CD14-positive monocyte (primary cell): ENCODE data around the gene HSD17B3. TPM values are rescaled to one million over a fixed set of nuclear protein-coding genes. Genes with fewer than 3 reads are reported as not detected.

Experiments used
- DNase-seq, 3 donors: peaks; one replicate each; pipeline ENCODE4 v3.0.0-alpha.2; 2011 to 2022
- H2AFZ ChIP-seq: 2 replicates; pipeline ENCODE4 v1.6.0; 2012; ENCODE audit warnings: mild to moderate bottlenecking, low read depth, low read length, inconsistent platforms; ENCODE audit not compliant: insufficient read depth, poor library complexity, severe bottlenecking
- H3K27ac ChIP-seq, 2 donors: 1 replicate in 1 of 2; 2 replicates in 1 of 2; pipeline ENCODE4 v1.5.1; 2012 to 2013; ENCODE audit warnings: low read length in 2 of 2, control low read depth in 1 of 2, inconsistent platforms in 1 of 2, low read depth in 1 of 2, mild to moderate bottlenecking in 1 of 2
- H3K27me3 ChIP-seq, 2 donors: one replicate each; pipeline versions ENCODE4 v1.6.0 to v1.6.1; 2011 to 2013; ENCODE audit warnings: low read length in 2 of 2; ENCODE audit not compliant: control insufficient read depth in 2 of 2, insufficient read depth in 2 of 2
- H3K36me3 ChIP-seq, 2 donors: replicated peaks in 1 of 2; 1 replicate in 1 of 2; 2 replicates in 1 of 2; pipeline versions ENCODE4 v1.5.1 to v1.6.1; 2012 to 2013; ENCODE audit warnings: low read length in 2 of 2, control low read depth in 1 of 2, inconsistent platforms in 1 of 2, mild to moderate bottlenecking in 1 of 2; ENCODE audit not compliant: insufficient read depth in 2 of 2, control insufficient read depth in 1 of 2
- H3K4me1 ChIP-seq, 2 donors: 1 replicate in 1 of 2; 2 replicates in 1 of 2; pipeline versions ENCODE4 v1.5.1 to v1.6.1; 2012 to 2013; ENCODE audit warnings: low read length in 2 of 2, control low read depth in 1 of 2, inconsistent platforms in 1 of 2, mild to moderate bottlenecking in 1 of 2, moderate library complexity in 1 of 2; ENCODE audit not compliant: insufficient read depth in 2 of 2, control insufficient read depth in 1 of 2
- H3K4me2 ChIP-seq: replicated peaks from 2 replicates; pipeline ENCODE3; 2012; ENCODE audit warnings: low read length, moderate library complexity, mild to moderate bottlenecking; ENCODE audit not compliant: poor library complexity, severe bottlenecking; ENCODE audit errors: extremely low read depth
- H3K4me3 ChIP-seq, 3 experiments: fragments of 200-600 bp in 1 of 3; sonication (generic) in 1 of 3; replicated peaks in 1 of 3; 1 replicate in 2 of 3; 2 replicates in 1 of 3; pipeline ENCODE4 v1.5.1; 2011 to 2013; ENCODE audit warnings: low read length in 3 of 3, mild to moderate bottlenecking in 3 of 3, control low read depth in 2 of 3, low read depth in 2 of 3, inconsistent platforms in 1 of 3, moderate library complexity in 1 of 3
- H3K79me2 ChIP-seq: 2 replicates; pipeline ENCODE4 v1.6.0; 2012; ENCODE audit warnings: mild to moderate bottlenecking, control low read depth, inconsistent platforms, low read length, moderate library complexity; ENCODE audit not compliant: insufficient read depth
- H3K9ac ChIP-seq: 2 replicates; pipeline ENCODE4 v1.6.0; 2017; ENCODE audit warnings: low read length, mild to moderate bottlenecking; ENCODE audit not compliant: insufficient read depth, poor library complexity, severe bottlenecking
- H3K9me3 ChIP-seq, 2 donors: replicated peaks in 1 of 2; 1 replicate in 1 of 2; 2 replicates in 1 of 2; pipeline versions ENCODE4 v1.5.1 to v1.6.1; 2012 to 2013; ENCODE audit warnings: low read length in 2 of 2, control low read depth in 1 of 2; ENCODE audit not compliant: control insufficient read depth in 1 of 2, insufficient read depth in 1 of 2
- H4K20me1 ChIP-seq: 2 replicates; pipeline ENCODE4 v1.6.0; 2012; ENCODE audit warnings: mild to moderate bottlenecking, low read length, control low read depth, moderate library complexity; ENCODE audit not compliant: insufficient read depth
- H3K27ac Mint-ChIP-seq, 7 donors: one replicate each; pipeline ENCODE4 v1.8.0; 2020; ENCODE audit warnings: mild to moderate bottlenecking in 7 of 7, mixed read lengths in 7 of 7, moderate library complexity in 6 of 7, inconsistent platforms in 2 of 7
- H3K27me3 Mint-ChIP-seq, 3 donors: one replicate each; pipeline ENCODE4 v1.8.0; 2021 to 2022; ENCODE audit warnings: low read depth in 3 of 3, mild to moderate bottlenecking in 3 of 3, mixed read lengths in 3 of 3, moderate library complexity in 3 of 3, inconsistent platforms in 1 of 3
- H3K36me3 Mint-ChIP-seq, 2 donors: one replicate each; pipeline ENCODE4 v1.8.0; 2020; ENCODE audit warnings: mixed read lengths in 2 of 2, inconsistent platforms in 1 of 2, mild to moderate bottlenecking in 1 of 2
- H3K4me1 Mint-ChIP-seq: one replicate; pipeline ENCODE4 v1.8.0; 2020; ENCODE audit warnings: mild to moderate bottlenecking, mixed read lengths
- H3K4me3 Mint-ChIP-seq, 2 donors: one replicate each; pipeline ENCODE4 v1.8.0; 2020; ENCODE audit warnings: mild to moderate bottlenecking in 2 of 2, mixed read lengths in 2 of 2, moderate library complexity in 1 of 2
- H3K9me3 Mint-ChIP-seq, 7 donors: one replicate each; pipeline ENCODE4 v1.8.0; 2020 to 2022; ENCODE audit warnings: mixed read lengths in 7 of 7, mild to moderate bottlenecking in 6 of 7, moderate library complexity in 6 of 7, inconsistent platforms in 2 of 7
- CTCF ChIP-seq: fragments of 200-600 bp; IDR thresholded peaks from one replicate; pipeline ENCODE4 v1.8.0; 2022; ENCODE audit warnings: antibody characterized with exemption, mild to moderate bottlenecking
- WGBS: methylation state at CpG from one replicate; pipeline ENCODE4 v1.1.5; 2013; ENCODE audit warnings: missing lambda C conversion rate; ENCODE audit not compliant: insufficient coverage; 5-methylcytosine and 5-hydroxymethylcytosine counted together
- intact Hi-C, 2 donors: fragments of 100-400 bp; cut with micrococcal nuclease; formaldehyde crosslinking; loops; one replicate each; pipeline versions ENCODE4 v1.15.0 to v1.15.1; 2023
- polyA plus RNA-seq, 3 donors: library from polyadenylated mRNA; depleted of rRNA in 1 of 3; unstranded in 2 of 3; stranded (reverse) in 1 of 3; fragments of 300-500 nt in 2 of 3; fragments of >200 nt in 1 of 3; fragmentation: Illumina TruSeq in 2 of 3; gene quantifications; 1 replicate in 2 of 3; 2 replicates in 1 of 3; pipeline ENCODE4 v1.2.3, GENCODE V29; 2012 to 2021

Gene HSD17B3
- polyA plus RNA-seq, 3 donors, result 0.09 TPM; not detected in 2

- no peaks in the 10 kb centered on the region for H3K36me3 Mint-ChIP-seq
- H3K4me2 ChIP-seq, result no peak overlapping the region
- H3K4me1 ChIP-seq, result no peaks in the 10 kb centered on the region
- intact Hi-C loops, result no loop called here
- no peak overlapping the region for H3K4me3 Mint-ChIP-seq
- H3K27ac Mint-ChIP-seq, result no peak overlapping the region
- no peaks in the 10 kb centered on the region for H3K36me3 ChIP-seq
- no peak overlapping the region for H2AFZ ChIP-seq
- H3K4me1 Mint-ChIP-seq, result no peaks in the 10 kb centered on the region
- H3K27me3 ChIP-seq, result no peaks in the 10 kb centered on the region
- no peak overlapping the region for H3K9ac ChIP-seq
- DNase-seq, result no peak
- H3K27me3 Mint-ChIP-seq, result peaks cover 3 to 11% (median 5%) of the 10 kb centered on the region in 3 donors
- H3K79me2 ChIP-seq, result no peaks in the 10 kb centered on the region
- H3K9me3 Mint-ChIP-seq, result peaks cover 22 to 39% (median 25%) of the 10 kb centered on the region in 7 donors
- H4K20me1 ChIP-seq, result no peaks in the 10 kb centered on the region
- H3K4me3 ChIP-seq, result no peak overlapping the region
- peaks cover 10 to 25% of the 10 kb centered on the region in 2 donors for H3K9me3 ChIP-seq
- no peak for TF ChIP-seq CTCF
- no peak overlapping the region for H3K27ac ChIP-seq
- WGBS, result no CpG with 5 or more reads among the region's 5 CpGs
These were observed 108.7 kb downstream of the HSD17B3 start for GRCh38 chr9:96193236-96193755.

- Histone ChIP-seq H3K27me3 (no peaks in the 10 kb centered on the region), H3K4me1 (no peaks in the 10 kb centered on the region), H2AFZ (no peak overlapping the region), H3K79me2 (no peaks in the 10 kb centered on the region), H3K4me2 (no peak overlapping the region), H3K27ac (no peak overlapping the region), H3K9me3 (peaks cover 10 to 25% of the 10 kb centered on the region in 2 donors), H3K9ac (no peak overlapping the region), H3K36me3 (no peaks in the 10 kb centered on the region), H3K4me3 (no peak overlapping the region), H4K20me1 (no peaks in the 10 kb centered on the region)
- H3K36me3 Mint-ChIP-seq, result no peaks in the 10 kb centered on the region
- H3K4me1 Mint-ChIP-seq, result no peaks in the 10 kb centered on the region
- no peak for TF ChIP-seq CTCF
- no peak for DNase-seq
- H3K27ac Mint-ChIP-seq, result no peak overlapping the region
- intact Hi-C loops, result no loop called here
- H3K4me3 Mint-ChIP-seq, result no peak overlapping the region
- H3K27me3 Mint-ChIP-seq, result peaks cover 3 to 10% (median 5%) of the 10 kb centered on the region in 3 donors
- H3K9me3 Mint-ChIP-seq, result peaks cover 22 to 39% (median 26%) of the 10 kb centered on the region in 7 donors
These were observed 109.3 kb downstream of the HSD17B3 start for GRCh38 chr9:96192710-96193109.
